H1 (cell line): ENCODE results near the gene ZNF77. TPM values are rescaled to one million over a fixed set of nuclear protein-coding genes. Genes with fewer than 3 reads are reported as not detected.

ENCODE experiments used
- E2F6 ChIP-seq: IDR thresholded peaks from 2 replicates; pipeline ENCODE4 v1.6.1; 2012; ENCODE audit warnings: inconsistent platforms
- polyA plus RNA-seq, 7 experiments: library from polyadenylated mRNA; depleted of rRNA in 3 of 7; stranded (reverse) in 5 of 7; unstranded in 2 of 7; fragments of >200 nt in 5 of 7; fragments of 200-250 nt in 2 of 7; gene quantifications; 1 replicate in 5 of 7; 2 replicates in 1 of 7; 4 replicates in 1 of 7; pipeline versions ENCODE4 v1.2.1 to v1.2.3, GENCODE V29; 2011 to 2013; ENCODE audit warnings: missing spikeins in 2 of 7, mixed read lengths in 2 of 7
- total RNA-seq: library from RNA; stranded (reverse); fragmentation: NEBNext Ultra II Directional; extraction: Animal tissue kit (Norgen Biotek cat#: 25700); gene quantifications from 2 replicates; pipeline ENCODE4 v1.2.1, GENCODE V29; 2021

Gene ZNF77
- total and polyA plus RNA-seq, 2 of the 8 experiments (the other 6 are each of a cell fraction or from before 2014, with no cell fraction given) = 2.9 to 4.7 TPM

DNA sequence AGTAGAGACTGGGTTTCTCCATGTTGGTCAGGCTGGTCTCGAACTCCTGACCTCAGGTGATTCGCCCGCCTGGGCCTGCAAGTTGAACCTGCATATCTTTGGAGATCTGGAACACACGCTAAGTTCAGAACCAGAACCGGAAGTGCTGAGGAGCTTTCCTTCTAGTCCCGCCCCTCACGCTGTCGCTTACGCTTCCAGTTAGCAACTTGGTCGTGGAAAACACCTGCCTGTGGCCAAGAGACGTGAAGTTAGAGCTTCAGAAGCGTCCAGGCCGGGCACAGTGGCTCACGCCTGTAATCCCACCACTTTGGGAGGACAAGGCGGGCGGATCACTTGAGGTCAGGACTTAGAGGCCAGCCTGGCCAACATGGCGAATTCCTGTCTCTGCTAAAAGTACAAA is 59.0 kb downstream of the ZNF77 start (continued):
- TF ChIP-seq E2F6 = no peak
